Liver (tissue), 3 donors: Measurements from ENCODE around the gene DIAPH3.

Source experiments
- CTCF ChIP-seq: fragments of 150-350 bp; IDR thresholded peaks from 2 replicates; pipeline ENCODE4 v1.5.1; 2017; ENCODE audit warnings: improper control_type of control experiment, low read depth, low read length; ENCODE audit not compliant: missing input control
- SP1 ChIP-seq: IDR thresholded peaks from 2 replicates; pipeline ENCODE4 v1.6.1; 2018; ENCODE audit warnings: antibody characterized with exemption, mild to moderate bottlenecking
- TAF1 ChIP-seq: conservative IDR thresholded peaks from 2 replicates; pipeline ENCODE4 v1.6.1; 2016; ENCODE audit warnings: antibody characterized with exemption, mild to moderate bottlenecking
- YY1 ChIP-seq: IDR thresholded peaks from 2 replicates; pipeline ENCODE4 v1.6.1; 2016; ENCODE audit warnings: antibody characterized with exemption, mild to moderate bottlenecking
- TF ChIP-seq, protein P1 (sequence below): IDR thresholded peaks from 2 replicates; pipeline ENCODE4 v1.6.1; 2016; ENCODE audit warnings: antibody characterized with exemption, mild to moderate bottlenecking
- TF ChIP-seq, protein P2 (sequence below): IDR thresholded peaks from 2 replicates; pipeline ENCODE4 v1.6.1; 2016; ENCODE audit warnings: antibody characterized with exemption
- TF ChIP-seq, protein P3 (sequence below): IDR thresholded peaks from 2 replicates; pipeline ENCODE4 v1.6.1; 2016; ENCODE audit warnings: antibody characterized with exemption
- donor health status: healthy.
- donor health status: healthy.

GRCh38 chr13:60169239-60170031 lies 5.7 kb upstream of the DIAPH3 start:
- TF ChIP-seq CTCF (no peak), TAF1 (no peak), SP1 (no peak), YY1 (no peak)
- TF ChIP-seq, protein P1, sequence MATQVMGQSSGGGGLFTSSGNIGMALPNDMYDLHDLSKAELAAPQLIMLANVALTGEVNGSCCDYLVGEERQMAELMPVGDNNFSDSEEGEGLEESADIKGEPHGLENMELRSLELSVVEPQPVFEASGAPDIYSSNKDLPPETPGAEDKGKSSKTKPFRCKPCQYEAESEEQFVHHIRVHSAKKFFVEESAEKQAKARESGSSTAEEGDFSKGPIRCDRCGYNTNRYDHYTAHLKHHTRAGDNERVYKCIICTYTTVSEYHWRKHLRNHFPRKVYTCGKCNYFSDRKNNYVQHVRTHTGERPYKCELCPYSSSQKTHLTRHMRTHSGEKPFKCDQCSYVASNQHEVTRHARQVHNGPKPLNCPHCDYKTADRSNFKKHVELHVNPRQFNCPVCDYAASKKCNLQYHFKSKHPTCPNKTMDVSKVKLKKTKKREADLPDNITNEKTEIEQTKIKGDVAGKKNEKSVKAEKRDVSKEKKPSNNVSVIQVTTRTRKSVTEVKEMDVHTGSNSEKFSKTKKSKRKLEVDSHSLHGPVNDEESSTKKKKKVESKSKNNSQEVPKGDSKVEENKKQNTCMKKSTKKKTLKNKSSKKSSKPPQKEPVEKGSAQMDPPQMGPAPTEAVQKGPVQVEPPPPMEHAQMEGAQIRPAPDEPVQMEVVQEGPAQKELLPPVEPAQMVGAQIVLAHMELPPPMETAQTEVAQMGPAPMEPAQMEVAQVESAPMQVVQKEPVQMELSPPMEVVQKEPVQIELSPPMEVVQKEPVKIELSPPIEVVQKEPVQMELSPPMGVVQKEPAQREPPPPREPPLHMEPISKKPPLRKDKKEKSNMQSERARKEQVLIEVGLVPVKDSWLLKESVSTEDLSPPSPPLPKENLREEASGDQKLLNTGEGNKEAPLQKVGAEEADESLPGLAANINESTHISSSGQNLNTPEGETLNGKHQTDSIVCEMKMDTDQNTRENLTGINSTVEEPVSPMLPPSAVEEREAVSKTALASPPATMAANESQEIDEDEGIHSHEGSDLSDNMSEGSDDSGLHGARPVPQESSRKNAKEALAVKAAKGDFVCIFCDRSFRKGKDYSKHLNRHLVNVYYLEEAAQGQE: no peak
- TF ChIP-seq, protein P2, sequence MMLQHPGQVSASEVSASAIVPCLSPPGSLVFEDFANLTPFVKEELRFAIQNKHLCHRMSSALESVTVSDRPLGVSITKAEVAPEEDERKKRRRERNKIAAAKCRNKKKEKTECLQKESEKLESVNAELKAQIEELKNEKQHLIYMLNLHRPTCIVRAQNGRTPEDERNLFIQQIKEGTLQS: no peak
- TF ChIP-seq, protein P3, sequence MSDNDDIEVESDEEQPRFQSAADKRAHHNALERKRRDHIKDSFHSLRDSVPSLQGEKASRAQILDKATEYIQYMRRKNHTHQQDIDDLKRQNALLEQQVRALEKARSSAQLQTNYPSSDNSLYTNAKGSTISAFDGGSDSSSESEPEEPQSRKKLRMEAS: no peak
